ENCODE results near the gene TCAP. TPM values are rescaled to one million over a fixed set of nuclear protein-coding genes. Genes with fewer than 3 reads are reported as not detected.

TCAP gene
- polyA plus RNA-seq, result 0.14 TPM in 1 of 2 replicates, not detected in the other

GRCh38 chr17:39664581-39665561 lies at the start of gene TCAP:
TCAP (plus strand) TSS chr17:39665349; CDS start chr17:39665360, 11 bp downstream.

GRCh38 chr17:39626171-39627046 lies 38.7 kb upstream of the TCAP start, which contains the start of gene PPP1R1B:
PPP1R1B (plus strand) TSS chr17:39626952; CDS start chr17:39627393, 441 bp downstream.

GRCh38 chr17:39636927-39637736 lies 28.0 kb upstream of the TCAP start, which contains the start of gene STARD3:
STARD3 (plus strand) TSS chr17:39637144; CDS start chr17:39653532, 16,388 bp downstream.

GRCh38 chr17:39667945-39668924 lies 3.1 kb downstream of the TCAP start, which contains the start of gene PNMT:
PNMT (plus strand) TSS chr17:39668453; CDS start chr17:39668476, 23 bp downstream.

GRCh38 chr17:39687546-39688474 lies 22.7 kb downstream of the TCAP start, which contains the start of gene PGAP3:
PGAP3 (minus strand) TSS chr17:39688057; CDS start chr17:39688014, 43 bp downstream.

GRCh38 chr17:39699818-39700147 lies 34.6 kb downstream of the TCAP start, which contains the start of gene ERBB2:
ERBB2 (plus strand) TSS chr17:39700064; CDS start chr17:39700239, 175 bp downstream.

Other genes starting within 250 kb of the TCAP start
- gene MED1, start 214.1 kb upstream of the TCAP start, polyA plus RNA-seq, result 4.2 and 4.3 TPM in 2 replicates
- 4.1 and 4.6 TPM in 2 replicates for gene CDK12, start 203.9 kb upstream of the TCAP start, polyA plus RNA-seq
- gene NEUROD2, start 57.4 kb upstream of the TCAP start, polyA plus RNA-seq, result 0.36 and 2.9 TPM in 2 replicates
- gene PPP1R1B, start 38.4 kb upstream of the TCAP start, polyA plus RNA-seq, result 272 and 400 TPM in 2 replicates
- gene STARD3, start 28.2 kb upstream of the TCAP start, polyA plus RNA-seq, result 0.32 and 1.5 TPM in 2 replicates
- 0.20 and 1.0 TPM in 2 replicates for gene PNMT, start 3.1 kb downstream of the TCAP start, polyA plus RNA-seq
- gene PGAP3, start 22.7 kb downstream of the TCAP start, polyA plus RNA-seq, result 1.3 and 3.5 TPM in 2 replicates
- gene ERBB2, start 34.7 kb downstream of the TCAP start, polyA plus RNA-seq, result 0.39 and 1.8 TPM in 2 replicates
- gene MIEN1, start 65.2 kb downstream of the TCAP start, polyA plus RNA-seq, result 127 and 130 TPM in 2 replicates
- not detected in 2 replicates for gene GRB7, start 72.6 kb downstream of the TCAP start, polyA plus RNA-seq
- gene IKZF3, start 199.0 kb downstream of the TCAP start, polyA plus RNA-seq, result 0.10 TPM in 1 of 2 replicates, not detected in the other
- not detected in 2 replicates for gene ZPBP2, start 202.9 kb downstream of the TCAP start, polyA plus RNA-seq

Measured in Purkinje cell (primary cell).